DOHH2 (cell line): Measurements from ENCODE around the gene TMEM164.

Source experiments
- H3F3A ChIP-seq: fragments of 200-600 bp; sonication (generic), shearing (Covaris generic); 2 replicates; pipeline ENCODE4 v1.6.0; 2016; ENCODE audit warnings: antibody characterized with exemption, mild to moderate bottlenecking; ENCODE audit not compliant: control insufficient read depth, insufficient read depth
- H3K27ac ChIP-seq: fragments of 200-600 bp; sonication (generic); 2 replicates; pipeline ENCODE4 v1.5.1; 2014; ENCODE audit warnings: low read depth, mild to moderate bottlenecking, low read length, moderate library complexity
- H3K27me3 ChIP-seq: fragments of 200-600 bp; sonication (generic); 2 replicates; pipeline ENCODE4 v1.6.1; 2014; ENCODE audit warnings: mild to moderate bottlenecking, low read length, mixed read lengths; ENCODE audit not compliant: control insufficient read depth
- H3K36me3 ChIP-seq: fragments of 200-600 bp; sonication (generic); 2 replicates; pipeline ENCODE4 v1.6.1; 2014; ENCODE audit warnings: mild to moderate bottlenecking, low read length, moderate library complexity, mixed read lengths; ENCODE audit not compliant: control insufficient read depth
- H3K4me1 ChIP-seq: fragments of 200-600 bp; sonication (generic); 2 replicates; pipeline ENCODE4 v1.6.1; 2014; ENCODE audit warnings: mild to moderate bottlenecking, low read length, mixed read lengths; ENCODE audit not compliant: control insufficient read depth
- H3K4me2 ChIP-seq: fragments of 200-600 bp; sonication (generic); 2 replicates; pipeline ENCODE4 v1.6.0; 2014; ENCODE audit warnings: mild to moderate bottlenecking, low read length, moderate library complexity
- H3K4me3 ChIP-seq: fragments of 200-600 bp; sonication (generic); 2 replicates; pipeline ENCODE4 v1.5.1; 2014; ENCODE audit warnings: mild to moderate bottlenecking, low read length, mixed read lengths
- H3K79me2 ChIP-seq: fragments of 200-600 bp; sonication (generic); 2 replicates; pipeline ENCODE4 v1.6.1; 2014; ENCODE audit warnings: mild to moderate bottlenecking, low read length, mixed read lengths; ENCODE audit not compliant: control insufficient read depth
- H3K9me2 ChIP-seq: fragments of 200-600 bp; sonication (generic); replicated peaks from 2 replicates; pipeline ENCODE4 v1.6.1; 2014; ENCODE audit warnings: mild to moderate bottlenecking, low read length, mixed read lengths; ENCODE audit not compliant: control insufficient read depth
- H3K9me3 ChIP-seq: fragments of 200-600 bp; sonication (generic); 2 replicates; pipeline ENCODE4 v1.6.1; 2014; ENCODE audit warnings: antibody characterized with exemption, low read length, mixed read lengths; ENCODE audit not compliant: control insufficient read depth, insufficient read depth
- H4K20me1 ChIP-seq: fragments of 200-600 bp; sonication (generic); 2 replicates; pipeline ENCODE4 v1.6.0; 2014; ENCODE audit warnings: low read depth, mild to moderate bottlenecking, antibody characterized with exemption, low read length, moderate library complexity; ENCODE audit not compliant: control insufficient read depth, insufficient read depth
- EZH2phosphoT487 ChIP-seq: fragments of 200-600 bp; sonication (generic); IDR thresholded peaks from 2 replicates; pipeline ENCODE4 v1.6.1; 2017; ENCODE audit warnings: borderline replicate concordance, mild to moderate bottlenecking, antibody characterized with exemption, low read length, moderate library complexity, mixed read lengths
- TF ChIP-seq, protein P1 (sequence below): fragments of 200-600 bp; sonication (generic); IDR thresholded peaks from one replicate; pipeline ENCODE4 v1.5.1; 2014; ENCODE audit warnings: antibody characterized with exemption, mild to moderate bottlenecking, low read depth, low read length; ENCODE audit not compliant: poor library complexity, severe bottlenecking

TMEM164 gene

DNA sequence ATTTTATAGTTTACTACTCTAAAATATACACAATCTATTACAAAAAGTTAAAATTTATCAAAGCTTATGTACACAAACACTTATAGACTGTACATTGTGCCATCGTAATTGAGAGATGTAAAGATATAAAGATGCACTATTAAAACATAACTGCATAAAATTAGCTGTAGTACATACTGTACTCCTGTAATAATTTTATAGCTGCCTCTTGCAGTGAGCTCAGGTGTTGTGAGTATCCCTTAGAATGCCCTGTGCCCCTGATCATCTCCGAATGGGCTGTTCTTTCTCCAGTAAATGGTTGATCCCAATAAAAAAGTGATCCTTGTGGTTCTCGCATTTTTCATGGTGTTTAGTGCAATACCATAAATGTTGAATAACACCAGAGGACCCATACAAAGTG is 101.2 kb downstream of the TMEM164 start:
- Histone ChIP-seq H3K27ac (no peak overlapping the region), H3K27me3 (no peaks in the 10 kb centered on the region), H3K79me2 (no peaks in the 10 kb centered on the region), H3K4me1 (0 out of 2 replicates have a peak, but pooled peaks cover 3% of the 10 kb centered on the region), H4K20me1 (no peaks in the 10 kb centered on the region), H3K36me3 (no peaks in the 10 kb centered on the region), H3K9me2 (no peaks in the 10 kb centered on the region), H3F3A (no peaks in the 10 kb centered on the region), H3K4me3 (no peak overlapping the region), H3K9me3 (no peaks in the 10 kb centered on the region), H3K4me2 (no peak overlapping the region)
- TF ChIP-seq, protein P1, sequence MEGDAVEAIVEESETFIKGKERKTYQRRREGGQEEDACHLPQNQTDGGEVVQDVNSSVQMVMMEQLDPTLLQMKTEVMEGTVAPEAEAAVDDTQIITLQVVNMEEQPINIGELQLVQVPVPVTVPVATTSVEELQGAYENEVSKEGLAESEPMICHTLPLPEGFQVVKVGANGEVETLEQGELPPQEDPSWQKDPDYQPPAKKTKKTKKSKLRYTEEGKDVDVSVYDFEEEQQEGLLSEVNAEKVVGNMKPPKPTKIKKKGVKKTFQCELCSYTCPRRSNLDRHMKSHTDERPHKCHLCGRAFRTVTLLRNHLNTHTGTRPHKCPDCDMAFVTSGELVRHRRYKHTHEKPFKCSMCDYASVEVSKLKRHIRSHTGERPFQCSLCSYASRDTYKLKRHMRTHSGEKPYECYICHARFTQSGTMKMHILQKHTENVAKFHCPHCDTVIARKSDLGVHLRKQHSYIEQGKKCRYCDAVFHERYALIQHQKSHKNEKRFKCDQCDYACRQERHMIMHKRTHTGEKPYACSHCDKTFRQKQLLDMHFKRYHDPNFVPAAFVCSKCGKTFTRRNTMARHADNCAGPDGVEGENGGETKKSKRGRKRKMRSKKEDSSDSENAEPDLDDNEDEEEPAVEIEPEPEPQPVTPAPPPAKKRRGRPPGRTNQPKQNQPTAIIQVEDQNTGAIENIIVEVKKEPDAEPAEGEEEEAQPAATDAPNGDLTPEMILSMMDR: no peak
- no peak for TF ChIP-seq EZH2phosphoT487

DNA sequence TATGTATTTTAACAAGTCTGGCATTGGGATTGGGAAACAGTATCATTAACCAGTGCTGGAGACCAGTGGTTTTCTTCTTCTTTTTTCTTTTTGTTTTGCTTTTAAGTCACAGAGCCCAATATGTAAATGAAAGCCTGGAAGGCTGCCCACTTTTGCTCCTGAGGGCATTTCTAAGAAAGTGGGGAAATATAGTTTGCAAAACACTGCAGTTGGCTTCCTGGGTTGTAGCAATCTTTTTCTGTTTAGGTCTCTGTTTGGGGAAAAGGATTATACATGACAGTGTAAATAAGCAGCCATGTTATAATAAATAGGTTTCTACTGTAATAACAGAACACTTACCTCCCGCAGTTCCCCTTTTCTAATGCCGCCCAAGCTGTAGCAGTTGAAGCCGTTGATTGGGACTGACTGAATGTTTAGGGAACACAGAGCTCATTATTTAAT is 105.5 kb downstream of the TMEM164 start:
- H3K27ac ChIP-seq: no peak overlapping the region
- H3K4me2 ChIP-seq: no peak overlapping the region

DNA sequence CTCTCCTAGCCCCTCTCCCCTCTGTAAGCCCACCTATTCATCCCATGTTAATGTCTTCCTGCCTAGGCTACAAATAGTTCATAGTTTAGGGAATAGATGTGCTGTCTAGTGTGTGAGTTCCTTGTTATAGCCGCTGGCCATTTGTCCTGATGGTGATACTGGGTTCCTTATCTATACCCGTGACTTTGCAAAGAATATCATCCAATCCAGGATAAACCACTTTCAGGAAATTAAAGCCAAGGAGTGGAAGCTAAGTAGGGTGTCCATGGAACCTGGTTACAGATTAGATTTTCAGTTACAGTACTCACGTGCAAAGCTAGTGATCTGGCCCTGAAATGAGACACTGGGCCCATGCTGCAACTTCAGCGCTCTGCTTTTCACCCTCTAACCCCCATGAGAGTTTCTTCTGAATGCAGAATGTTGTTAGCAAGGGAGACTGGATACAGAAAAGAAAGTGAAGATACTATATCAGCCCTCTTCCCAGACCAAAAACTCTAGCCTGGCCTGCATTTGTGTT is 111.4 kb downstream of the TMEM164 start:
- no peak overlapping the region for H3K4me3 ChIP-seq
- H3K36me3 ChIP-seq: no peaks in the 10 kb centered on the region
- no peak overlapping the region for H3K4me2 ChIP-seq
- H3K79me2 ChIP-seq: no peaks in the 10 kb centered on the region
- H3K27ac ChIP-seq: no peak overlapping the region
- TF ChIP-seq EZH2phosphoT487: no peak
- TF ChIP-seq, protein P1: no peak
- no peaks in the 10 kb centered on the region for H4K20me1 ChIP-seq
- H3K27me3 ChIP-seq: no peaks in the 10 kb centered on the region
- H3K4me1 ChIP-seq: no peaks in the 10 kb centered on the region
- no peaks in the 10 kb centered on the region for H3K9me2 ChIP-seq
- H3F3A ChIP-seq: no peaks in the 10 kb centered on the region
- no peaks in the 10 kb centered on the region for H3K9me3 ChIP-seq

More for the DNA sequence above, 105.5 kb downstream of the TMEM164 start:
- H3K79me2 ChIP-seq: no peaks in the 10 kb centered on the region
- H4K20me1 ChIP-seq: no peaks in the 10 kb centered on the region
- TF ChIP-seq, protein P1: no peak
- no peak for TF ChIP-seq EZH2phosphoT487
- H3K27me3 ChIP-seq: no peaks in the 10 kb centered on the region
- H3K4me1 ChIP-seq: 0 out of 2 replicates have a peak, but pooled peaks cover 3% of the 10 kb centered on the region
- H3K9me2 ChIP-seq: no peaks in the 10 kb centered on the region
- no peaks in the 10 kb centered on the region for H3K9me3 ChIP-seq
- H3K36me3 ChIP-seq: no peaks in the 10 kb centered on the region
- no peak overlapping the region for H3K4me3 ChIP-seq
- no peaks in the 10 kb centered on the region for H3F3A ChIP-seq
